Fibroblast of the aortic adventitia (primary cell): ENCODE data around the gene NINJ1. TPM values are rescaled to one million over a fixed set of nuclear protein-coding genes. Genes with fewer than 3 reads are reported as not detected.

ENCODE experiments used
- DNase-seq: peaks from one replicate; pipeline ENCODE4 v3.0.0-alpha.2; 2010; ENCODE audit warnings: low read depth
- H3K4me3 ChIP-seq: 2 replicates; pipeline ENCODE4 v1.5.1; 2011; ENCODE audit warnings: low read depth, mild to moderate bottlenecking, control low read depth, low read length, moderate library complexity
- total RNA-seq: library from RNA; depleted of rRNA; stranded (reverse); fragments of >200 nt; gene quantifications from 2 replicates; pipeline ENCODE4 v1.2.3, GENCODE V29; 2012; ENCODE audit warnings: low replicate concordance
- TF ChIP-seq, protein P1 (sequence below): IDR thresholded peaks from 2 replicates; pipeline ENCODE4 v1.5.1; 2011; ENCODE audit warnings: mild to moderate bottlenecking, low read length, control low read depth, inconsistent platforms; ENCODE audit not compliant: insufficient read depth

NINJ1 gene
- total RNA-seq, 1 donor: 14.6 TPM

DNA sequence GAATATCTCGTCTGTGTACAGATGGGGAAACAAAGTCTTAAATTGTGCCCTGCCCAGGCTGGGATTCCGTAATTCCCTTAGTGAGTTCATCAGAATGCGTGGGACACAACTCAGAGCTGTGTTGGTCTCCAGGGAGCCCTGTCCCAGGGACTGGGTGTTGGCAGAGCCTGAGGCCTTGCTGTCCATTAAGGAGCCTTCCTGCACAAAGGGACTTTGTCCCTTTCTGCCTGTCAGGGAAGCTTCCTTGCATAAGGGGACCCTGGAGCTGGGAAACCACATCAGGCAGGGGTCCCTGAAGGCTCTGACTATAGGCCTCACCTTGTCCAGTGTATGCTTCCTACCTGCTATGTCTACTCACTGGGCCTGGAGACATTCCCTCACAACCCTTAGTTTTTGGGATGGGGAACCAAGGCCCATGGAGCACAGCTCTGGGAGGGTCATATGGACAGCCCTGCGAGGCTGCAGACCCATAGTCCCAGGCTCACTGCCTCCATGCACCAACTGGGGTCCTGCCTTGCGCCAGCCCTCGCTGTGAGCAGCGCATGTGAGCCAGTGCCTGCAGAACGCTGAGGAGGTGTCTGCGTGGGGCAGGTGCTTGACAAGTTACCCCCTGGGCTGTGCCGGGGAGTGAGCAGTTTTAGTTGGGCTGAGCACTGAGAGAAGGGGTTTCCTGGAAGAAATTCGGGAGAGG, 36.4 kb downstream of the NINJ1 start:
- H3K4me3 ChIP-seq: peak overlapping the region; percentile 80
- TF ChIP-seq, protein P1, sequence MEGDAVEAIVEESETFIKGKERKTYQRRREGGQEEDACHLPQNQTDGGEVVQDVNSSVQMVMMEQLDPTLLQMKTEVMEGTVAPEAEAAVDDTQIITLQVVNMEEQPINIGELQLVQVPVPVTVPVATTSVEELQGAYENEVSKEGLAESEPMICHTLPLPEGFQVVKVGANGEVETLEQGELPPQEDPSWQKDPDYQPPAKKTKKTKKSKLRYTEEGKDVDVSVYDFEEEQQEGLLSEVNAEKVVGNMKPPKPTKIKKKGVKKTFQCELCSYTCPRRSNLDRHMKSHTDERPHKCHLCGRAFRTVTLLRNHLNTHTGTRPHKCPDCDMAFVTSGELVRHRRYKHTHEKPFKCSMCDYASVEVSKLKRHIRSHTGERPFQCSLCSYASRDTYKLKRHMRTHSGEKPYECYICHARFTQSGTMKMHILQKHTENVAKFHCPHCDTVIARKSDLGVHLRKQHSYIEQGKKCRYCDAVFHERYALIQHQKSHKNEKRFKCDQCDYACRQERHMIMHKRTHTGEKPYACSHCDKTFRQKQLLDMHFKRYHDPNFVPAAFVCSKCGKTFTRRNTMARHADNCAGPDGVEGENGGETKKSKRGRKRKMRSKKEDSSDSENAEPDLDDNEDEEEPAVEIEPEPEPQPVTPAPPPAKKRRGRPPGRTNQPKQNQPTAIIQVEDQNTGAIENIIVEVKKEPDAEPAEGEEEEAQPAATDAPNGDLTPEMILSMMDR: no peak
- DNase-seq: no peak

DNA sequence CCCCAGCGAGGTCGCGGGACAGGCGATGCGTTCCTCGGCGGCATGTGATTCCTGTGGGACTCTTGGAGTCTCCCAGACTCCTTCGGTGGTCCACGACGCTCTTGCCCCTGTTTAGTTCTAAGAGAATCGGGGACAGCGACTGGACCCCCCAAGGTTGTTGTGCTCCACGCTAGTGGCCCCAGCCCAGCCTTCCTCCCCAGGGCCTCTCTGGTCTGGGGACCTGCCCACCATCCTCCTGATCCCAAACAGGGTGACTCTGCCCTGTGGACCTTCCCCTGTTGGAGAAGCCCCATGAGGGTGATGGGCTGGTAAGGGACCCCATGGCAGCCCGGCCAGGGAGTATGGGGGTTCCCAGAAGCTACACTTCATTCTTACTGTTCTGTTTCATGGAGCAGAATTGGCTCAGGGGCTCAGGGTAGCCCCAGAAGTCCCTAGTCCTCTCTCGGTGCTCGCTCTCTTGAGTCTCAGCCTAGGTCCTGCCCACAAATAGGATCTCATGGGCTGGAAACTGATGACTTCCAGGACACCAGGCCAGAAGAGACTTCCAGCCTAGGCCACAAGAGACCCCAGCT, 37.2 kb downstream of the NINJ1 start:
- TF ChIP-seq, protein P1: no peak
- DNase-seq: no peak
- H3K4me3 ChIP-seq: peak overlapping the region; percentile 80

DNA sequence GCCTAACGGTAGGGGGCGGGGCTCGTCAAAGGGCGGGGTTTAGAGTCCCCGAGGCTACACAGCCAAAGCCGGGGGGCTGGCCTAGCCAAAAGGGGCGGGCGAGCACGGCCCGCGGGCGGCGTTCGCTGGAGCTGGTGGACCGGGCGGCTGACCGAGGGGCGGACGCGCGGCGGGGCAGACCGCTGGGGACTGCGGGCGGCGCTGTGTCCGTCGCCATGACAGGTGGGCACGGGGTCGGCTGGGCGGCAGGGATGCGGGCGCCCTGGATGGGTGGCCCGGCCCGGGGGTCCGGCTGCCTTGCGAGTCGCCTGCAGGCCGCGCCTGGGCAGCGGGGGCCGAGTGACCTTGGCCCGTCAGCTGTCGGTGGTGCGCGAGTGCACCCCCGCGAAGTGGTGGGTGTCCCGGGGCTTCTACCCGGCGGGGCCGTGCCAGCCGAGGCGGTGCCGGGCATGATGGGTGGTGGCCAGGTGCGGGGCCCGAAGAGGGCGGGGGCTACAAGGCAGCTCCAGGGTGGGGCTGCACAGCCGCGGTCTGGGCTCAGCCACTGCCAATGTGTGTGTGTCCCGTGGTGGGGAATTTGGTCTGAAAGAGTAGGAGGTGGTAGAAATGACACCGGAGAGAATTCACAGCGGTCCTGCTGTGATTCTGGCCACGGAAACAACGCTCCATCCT, 37.8 kb downstream of the NINJ1 start, which contains the start of gene CARD19:
Gene CARD19, plus strand, starts transcription at position 87 of the 672 bp plus-strand sequence. Its CDS starts 129 bp downstream, at position 216.
- TF ChIP-seq, protein P1: no peak
- DNase-seq: peak; percentile 43

DNA sequence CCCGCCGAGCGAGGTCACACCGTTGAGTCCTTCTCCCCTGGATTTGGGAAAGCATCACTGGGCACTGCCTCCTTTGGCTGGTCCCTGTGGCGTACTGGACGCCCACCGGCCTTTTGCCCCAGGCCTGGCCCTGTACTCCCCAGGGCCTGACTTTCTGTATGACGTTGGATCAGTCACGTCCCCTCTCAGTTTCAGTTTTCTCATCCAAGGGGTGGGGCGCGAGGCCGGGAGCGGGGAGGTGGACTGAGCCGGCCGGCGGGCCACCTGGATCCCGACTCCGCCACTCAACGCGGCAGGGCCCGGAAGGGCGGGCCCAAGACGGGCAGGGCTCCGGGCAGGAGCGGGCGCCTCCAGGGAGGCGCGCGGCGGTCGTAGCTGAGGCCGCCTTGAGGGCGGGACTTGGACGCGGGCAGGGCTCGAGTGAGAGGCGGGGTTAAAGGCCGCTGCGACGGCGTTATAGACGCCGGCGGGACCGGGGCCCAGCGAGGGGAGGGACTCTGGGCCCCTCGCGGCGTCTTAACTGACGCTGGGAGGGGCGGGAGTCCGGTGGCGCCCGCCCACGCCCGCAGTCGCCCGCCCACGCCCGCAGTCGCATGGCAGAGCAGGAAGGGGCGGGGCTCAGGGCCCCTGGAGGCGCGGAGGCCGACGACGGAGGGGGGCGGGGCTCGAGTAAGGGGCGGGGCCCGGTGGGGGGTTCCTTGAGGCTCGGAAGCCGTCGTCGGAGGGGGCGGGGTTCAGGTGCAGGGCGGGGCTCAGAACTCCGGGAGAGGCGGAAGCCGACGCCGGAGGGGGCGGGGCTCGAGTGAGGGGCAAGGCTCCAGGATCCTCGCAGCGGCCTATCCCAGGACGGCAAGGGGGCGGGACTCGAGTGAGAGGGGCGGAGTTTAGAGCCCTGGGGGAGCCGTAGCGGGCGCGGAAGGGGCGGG, 38.6 kb downstream of the NINJ1 start:
- TF ChIP-seq, protein P1: no peak
- peak overlapping the region; percentile 58 for H3K4me3 ChIP-seq
- DNase-seq: peak; percentile 99

More for the DNA sequence above, 37.8 kb downstream of the NINJ1 start, which contains the start of gene CARD19:
- H3K4me3 ChIP-seq: peak within 1 kb of the TSS; percentile 80

DNA sequence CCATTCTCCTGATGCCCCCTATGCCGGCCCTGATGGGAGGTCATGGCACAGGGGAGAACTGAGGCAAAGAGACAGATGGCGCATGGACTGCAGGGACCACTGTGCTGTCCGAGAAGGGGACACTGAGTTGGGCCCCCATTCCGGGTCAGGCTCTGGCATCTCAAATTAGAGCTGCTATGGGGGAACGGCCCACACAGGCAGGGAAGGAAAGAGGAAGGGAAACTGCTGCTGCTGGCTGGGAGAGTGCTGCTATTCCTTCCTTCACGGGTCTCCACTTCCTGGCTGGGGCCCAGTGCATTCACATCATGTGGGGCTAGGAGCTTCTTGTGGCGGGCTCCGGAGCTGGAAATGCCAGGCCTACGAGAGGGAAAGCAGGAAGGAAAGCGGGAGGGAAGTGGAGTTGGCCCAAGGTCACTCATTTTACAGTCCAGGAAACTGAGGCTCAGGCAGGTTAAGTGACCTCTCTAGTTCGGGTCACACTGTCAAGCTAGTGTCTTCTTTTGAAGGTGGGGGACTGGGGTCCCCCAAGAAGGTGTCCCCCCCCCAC, 39.3 kb downstream of the NINJ1 start:
- no peak for DNase-seq
- TF ChIP-seq, protein P1: no peak
- H3K4me3 ChIP-seq: no peak overlapping the region
